RWPE2 (cell line): ENCODE data around the gene GRIK3.

Experiments
- ATAC-seq: fragments of 200-7000 bp; cut with Tn5 transposase; 3 replicates; pipeline ENCODE4 v1.9.1; 2021; ENCODE audit warnings: low read depth
- DNase-seq: peaks from one replicate; pipeline ENCODE4 v3.0.0-alpha.2; 2020; ENCODE audit warnings: low spot score
- H3K27ac ChIP-seq: fragments of 450-650 bp; 2 replicates; pipeline ENCODE4 v1.5.1; 2017; ENCODE audit warnings: mild to moderate bottlenecking; ENCODE audit not compliant: poor library complexity, severe bottlenecking
- H3K27me3 ChIP-seq: fragments of 250-450 bp; sonication (Bioruptor Pico); 2 replicates; pipeline ENCODE4 v1.5.1; 2021; ENCODE audit warnings: mild to moderate bottlenecking, moderate library complexity; ENCODE audit not compliant: insufficient read depth, poor library complexity, severe bottlenecking
- H3K36me3 ChIP-seq: fragments of 250-450 bp; sonication (Bioruptor Pico); 2 replicates; pipeline ENCODE4 v1.5.1; 2020; ENCODE audit warnings: low read depth, mild to moderate bottlenecking, moderate library complexity
- H3K4me1 ChIP-seq: fragments of 250-450 bp; sonication (Bioruptor Pico); 2 replicates; pipeline ENCODE4 v1.5.1; 2021; ENCODE audit warnings: mild to moderate bottlenecking, moderate library complexity; ENCODE audit not compliant: insufficient read depth, poor library complexity, severe bottlenecking
- H3K4me3 ChIP-seq: fragments of 250-450 bp; sonication (Bioruptor Pico); 2 replicates; pipeline ENCODE4 v1.5.1; 2021; ENCODE audit warnings: mild to moderate bottlenecking, moderate library complexity; ENCODE audit not compliant: severe bottlenecking
- H3K9me3 ChIP-seq: fragments of 250-450 bp; sonication (Bioruptor Pico); 2 replicates; pipeline ENCODE4 v1.5.1; 2021; ENCODE audit warnings: mild to moderate bottlenecking, moderate library complexity; ENCODE audit not compliant: severe bottlenecking
- CTCF ChIP-seq: fragments of 450-650 bp; IDR thresholded peaks from one replicate; pipeline ENCODE4 v1.5.1; 2017; ENCODE audit warnings: mild to moderate bottlenecking, moderate library complexity; ENCODE audit not compliant: poor library complexity, severe bottlenecking

Gene GRIK3

GRCh38 chr1:36782785-36783184 lies 251.5 kb downstream of the GRIK3 start:
- Histone ChIP-seq H3K4me1 (no peaks in the 10 kb centered on the region), H3K27me3 (peaks cover 2% of the 10 kb centered on the region), H3K4me3 (no peak overlapping the region), H3K9me3 (no peaks in the 10 kb centered on the region), H3K36me3 (no peaks in the 10 kb centered on the region), H3K27ac (no peak overlapping the region)
- ATAC-seq (no peak), DNase-seq (no peak)
- TF ChIP-seq CTCF, result no peak

GRCh38 chr1:36782085-36782484 lies 252.2 kb downstream of the GRIK3 start:
- TF ChIP-seq CTCF, result no peak
- DNase-seq (no peak), ATAC-seq (no peak)
- Histone ChIP-seq H3K27me3 (peaks cover 6% of the 10 kb centered on the region), H3K4me3 (no peak overlapping the region), H3K27ac (no peak overlapping the region), H3K4me1 (no peaks in the 10 kb centered on the region), H3K9me3 (no peaks in the 10 kb centered on the region), H3K36me3 (no peaks in the 10 kb centered on the region)

- no peak for TF ChIP-seq CTCF
Measured at GRCh38 chr1:36781098-36781497, 253.2 kb downstream of the GRIK3 start.

GRCh38 chr1:36778740-36779139 lies 255.6 kb downstream of the GRIK3 start:
- DNase-seq (no peak), ATAC-seq (no peak)
- no peaks in the 10 kb centered on the region for H3K36me3 ChIP-seq
- peaks cover 20% of the 10 kb centered on the region for H3K27me3 ChIP-seq
- H3K27ac ChIP-seq, result no peak overlapping the region
- no peaks in the 10 kb centered on the region for H3K9me3 ChIP-seq
- TF ChIP-seq CTCF, result no peak
- H3K4me1 ChIP-seq, result no peaks in the 10 kb centered on the region
- no peak overlapping the region for H3K4me3 ChIP-seq

More at GRCh38 chr1:36781098-36781497, 253.2 kb downstream of the GRIK3 start:
- Histone ChIP-seq H3K4me3 (no peak overlapping the region), H3K27me3 (peaks cover 11% of the 10 kb centered on the region), H3K4me1 (no peaks in the 10 kb centered on the region), H3K9me3 (no peaks in the 10 kb centered on the region), H3K27ac (no peak overlapping the region), H3K36me3 (no peaks in the 10 kb centered on the region)
- DNase-seq, result no peak
- no peak for ATAC-seq

GRCh38 chr1:36776948-36777831 lies 257.1 kb downstream of the GRIK3 start:
- DNase-seq (no peak), ATAC-seq (no peak)
- Histone ChIP-seq H3K4me3 (no peak overlapping the region), H3K27ac (no peak overlapping the region), H3K4me1 (no peaks in the 10 kb centered on the region), H3K27me3 (peaks cover 21% of the 10 kb centered on the region), H3K36me3 (no peaks in the 10 kb centered on the region), H3K9me3 (no peaks in the 10 kb centered on the region)
- no peak for TF ChIP-seq CTCF
